ENCODE results near the gene CGB1. TPM values are rescaled to one million over a fixed set of nuclear protein-coding genes. Genes with fewer than 3 reads are reported as not detected.

CGB1 gene
- total RNA-seq, 2 donors from 2014 or later: not detected

GRCh38 chr19:49006905-49007304 lies 29.8 kb downstream of the CGB1 start:
- intact Hi-C loops (cut with DNase I): no loop called here
- DNase-seq (ENCODE audit: low spot score): no peak

- intact Hi-C loops (cut with DNase I): no loop called here
Measured at GRCh38 chr19:49004964-49005614, 31.6 kb downstream of the CGB1 start.

GRCh38 chr19:49004133-49004532 lies 32.6 kb downstream of the CGB1 start:
- DNase-seq (ENCODE audit: low spot score): no peak
- intact Hi-C loops (cut with DNase I): no loop called here

More at GRCh38 chr19:49004964-49005614, 31.6 kb downstream of the CGB1 start:
- DNase-seq (ENCODE audit: low spot score): no peak

GRCh38 chr19:48999481-49000325 lies 37.0 kb downstream of the CGB1 start:
- intact Hi-C loops (cut with DNase I): no loop called here
- DNase-seq (ENCODE audit: low spot score): no peak

GRCh38 chr19:48997972-48998371 lies 38.7 kb downstream of the CGB1 start:
- intact Hi-C loops (cut with DNase I): no loop called here
- DNase-seq (ENCODE audit: low spot score): no peak

GRCh38 chr19:48994035-48994386 lies 42.7 kb downstream of the CGB1 start:
- DNase-seq (ENCODE audit: low spot score): no peak
- intact Hi-C loops (cut with DNase I): no loop called here

- DNase-seq (ENCODE audit: low spot score): peak; percentile 100
- intact Hi-C loops (cut with DNase I): no loop called here
Measured at GRCh38 chr19:48993175-48994034, 43.3 kb downstream of the CGB1 start, which contains the start of the genes GYS1 and RUVBL2. Gene GYS1 (minus strand): TSS chr19:48993309. CDS start chr19:48993112, 197 bp downstream. Gene RUVBL2 (plus strand): TSS chr19:48993887. CDS start chr19:48993912, 25 bp downstream.

GRCh38 chr19:48992581-48993174 lies 44.0 kb downstream of the CGB1 start:
- intact Hi-C loops (cut with DNase I): no loop called here
- no peak for DNase-seq (ENCODE audit: low spot score)

- intact Hi-C loops (cut with DNase I): no loop called here
- DNase-seq (ENCODE audit: low spot score): no peak
Measured at GRCh38 chr19:48991873-48992580, 44.7 kb downstream of the CGB1 start.

- intact Hi-C loops (cut with DNase I): no loop called here
- no peak for DNase-seq (ENCODE audit: low spot score)
Measured at GRCh38 chr19:48991011-48991609, 45.6 kb downstream of the CGB1 start.

GRCh38 chr19:48990400-48990799 lies 46.3 kb downstream of the CGB1 start:
- intact Hi-C loops (cut with DNase I): no loop called here
- no peak for DNase-seq (ENCODE audit: low spot score)

- intact Hi-C loops (cut with DNase I): loop anchor here in 1 of 2 donors (5.0 kb wide), 1 partner anchor 347 kb away; no protein-coding TSS in a partner anchor
- no peak for DNase-seq (ENCODE audit: low spot score)
Measured at GRCh38 chr19:48989701-48990291, 46.9 kb downstream of the CGB1 start.

- DNase-seq (ENCODE audit: low spot score): no peak
- intact Hi-C loops (cut with DNase I): loop anchor here in 1 of 2 donors (5.0 kb wide), 1 partner anchor 347 kb away; no protein-coding TSS in a partner anchor
Measured at GRCh38 chr19:48988860-48989259, 47.8 kb downstream of the CGB1 start.

- intact Hi-C loops (cut with DNase I): loop anchor here in 1 of 2 donors (5.0 kb wide), 1 partner anchor 346 kb away; no protein-coding TSS in a partner anchor
- no peak for DNase-seq (ENCODE audit: low spot score)
Measured at GRCh38 chr19:48988286-48988685, 48.4 kb downstream of the CGB1 start.

- intact Hi-C loops (cut with DNase I): loop anchor here in 1 of 2 donors (5.0 kb wide), 1 partner anchor 345 kb away; no protein-coding TSS in a partner anchor
- no peak for DNase-seq (ENCODE audit: low spot score)
Measured at GRCh38 chr19:48987323-48987722, 49.4 kb downstream of the CGB1 start.

GRCh38 chr19:48986211-48986610 lies 50.5 kb downstream of the CGB1 start:
- intact Hi-C loops (cut with DNase I): loop anchor here in 1 of 2 donors (5.0 kb wide), 1 partner anchor 344 kb away; no protein-coding TSS in a partner anchor
- DNase-seq (ENCODE audit: low spot score): no peak

GRCh38 chr19:48985711-48986110 lies 51.0 kb downstream of the CGB1 start:
- no peak for DNase-seq (ENCODE audit: low spot score)
- intact Hi-C loops (cut with DNase I): loop anchor here in 1 of 2 donors (5.0 kb wide), 1 partner anchor 343 kb away; no protein-coding TSS in a partner anchor
